Erythroblast (primary cell): ENCODE measurements around the gene NOVA2.

Experiments used
- GATA1 ChIP-seq: IDR thresholded peaks from 2 replicates; pipeline ENCODE4 v1.6.1; 2011; ENCODE audit warnings: low read depth, mild to moderate bottlenecking, control low read depth, low read length, moderate library complexity
- POLR2A ChIP-seq: IDR thresholded peaks from 2 replicates; pipeline ENCODE4 v1.6.1; 2011; ENCODE audit warnings: mild to moderate bottlenecking, low read length

DNA sequence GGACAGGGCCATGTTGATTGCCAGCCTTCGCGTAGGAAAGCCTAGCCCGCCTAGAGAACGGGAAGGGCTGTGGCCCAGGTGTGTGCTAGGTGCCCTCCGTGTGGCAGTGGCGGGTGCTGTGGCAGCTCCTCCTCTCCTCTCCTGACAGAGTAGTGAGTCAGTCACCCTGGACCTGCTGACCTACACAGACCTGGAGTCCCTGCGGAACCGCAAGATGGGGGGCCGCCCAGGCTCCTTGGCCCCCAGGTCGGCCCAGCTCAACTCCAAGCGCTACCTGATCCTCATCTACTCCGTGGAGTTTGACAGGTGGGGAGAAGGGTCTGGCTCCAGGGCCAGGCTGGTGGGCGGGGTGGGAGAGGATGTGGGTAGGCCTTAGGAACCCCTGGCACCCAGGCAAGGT, 32.7 kb upstream of the NOVA2 start:
- TF ChIP-seq POLR2A (no peak), GATA1 (no peak)
